Stimulated activated CD8-positive, alpha-beta memory T cell treated with anti-CD3 and anti-CD28 coated beads, Interleukin-15, amount 100 ng/mL, for 48 hours (primary cell): ENCODE results near the gene TMEM263.

Experiments used
- DNase-seq, 2 donors: peaks; one replicate each; pipeline ENCODE4 v3.0.0-alpha.2; 2020; ENCODE audit warnings: low read depth in 2 of 2

Gene TMEM263

DNA sequence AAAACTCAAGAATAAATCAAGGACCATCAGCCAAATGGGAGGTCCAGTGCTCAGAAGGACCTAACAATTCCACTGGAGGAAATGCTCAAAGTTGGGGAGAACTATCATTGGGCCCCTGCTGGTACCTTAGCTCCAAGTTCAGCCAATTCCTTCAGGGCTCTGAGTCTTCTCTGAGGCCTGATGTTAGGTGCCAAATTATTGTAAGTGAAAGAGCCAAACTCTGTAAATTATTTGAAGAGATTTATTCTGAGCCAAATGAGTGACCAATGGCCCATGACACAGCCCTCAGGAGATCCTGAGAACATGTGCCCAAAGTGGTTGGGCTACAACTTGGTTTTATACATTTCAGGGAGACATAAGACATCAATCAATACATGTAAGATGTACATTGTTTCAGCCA is 8.2 kb upstream of the TMEM263 start:
- no peak for DNase-seq

GRCh38 chr12:106950591-106950990 is 5.1 kb upstream of the TMEM263 start:
- no peak for DNase-seq

GRCh38 chr12:106953352-106954250 is 2.1 kb upstream of the TMEM263 start:
- DNase-seq, result no peak

- no peak for DNase-seq
These were observed 988 bp upstream of the TMEM263 start for GRCh38 chr12:106954462-106955376.

GRCh38 chr12:106956048-106956578 is 406 bp downstream of the TMEM263 start:
- DNase-seq, result peak; percentile 32 to 45

DNA sequence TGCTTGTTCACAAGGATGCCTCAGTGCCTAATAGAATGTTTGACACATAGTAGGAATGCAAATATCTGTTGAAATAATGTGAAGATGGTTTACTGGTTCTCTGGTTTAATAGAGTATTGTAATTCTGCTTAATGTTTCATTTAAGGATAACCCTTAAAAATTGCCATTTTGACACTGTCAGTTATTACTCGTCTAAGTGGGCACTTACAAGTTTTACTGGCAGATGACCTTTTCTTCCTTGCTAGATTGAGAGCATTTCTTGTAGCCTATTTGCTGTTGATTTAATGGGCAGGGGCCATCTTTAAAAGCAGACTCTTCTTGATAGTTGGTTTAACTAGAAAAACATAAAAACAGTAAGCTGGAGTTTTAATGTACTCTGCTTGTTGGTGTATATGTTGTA is 1.9 kb downstream of the TMEM263 start:
- no peak for DNase-seq

GRCh38 chr12:106960443-106960842 is 4.7 kb downstream of the TMEM263 start:
- no peak for DNase-seq

- DNase-seq, result no peak
These were observed 6.6 kb downstream of the TMEM263 start for GRCh38 chr12:106962286-106962685.

DNA sequence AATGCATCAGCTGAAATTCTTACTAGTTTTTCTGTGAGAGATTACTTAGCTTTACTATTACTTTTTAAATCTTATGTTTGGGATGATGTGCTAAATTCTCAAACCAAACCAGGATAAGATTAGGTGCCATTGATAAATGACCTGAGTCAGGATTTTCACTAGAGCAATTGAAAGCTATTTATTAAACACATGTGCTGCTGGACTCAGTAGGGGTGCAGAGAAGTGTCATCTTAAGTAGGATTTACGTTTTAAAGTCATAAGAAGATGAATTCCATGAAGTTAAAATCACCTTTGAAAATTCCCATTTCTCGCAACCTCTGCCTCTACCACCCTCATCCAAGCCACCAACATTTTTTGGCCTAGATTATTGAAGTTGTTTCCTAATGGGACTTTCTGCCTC is 8.8 kb downstream of the TMEM263 start:
- DNase-seq, result no peak

- no peak for DNase-seq
These were observed 15.4 kb downstream of the TMEM263 start for GRCh38 chr12:106971065-106971464.

DNA sequence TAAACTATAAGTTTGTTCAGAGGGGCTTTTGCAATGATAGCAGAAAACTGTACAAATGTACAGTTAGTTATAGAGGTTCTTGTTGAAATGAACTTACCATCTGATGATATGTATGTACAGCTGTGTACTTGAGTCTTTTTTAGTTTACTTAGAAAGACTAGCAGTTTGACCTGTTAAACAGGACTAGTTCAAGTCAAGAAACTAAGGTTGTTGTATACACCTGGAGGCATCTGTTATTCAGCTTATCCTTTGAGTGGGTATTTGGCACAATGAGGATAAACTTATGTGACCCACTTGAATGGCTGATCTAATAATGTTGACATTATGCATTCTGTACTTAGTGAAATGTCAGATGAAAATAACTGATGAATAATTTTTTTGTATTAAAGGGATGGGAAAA is 17.8 kb downstream of the TMEM263 start:
- no peak for DNase-seq

DNA sequence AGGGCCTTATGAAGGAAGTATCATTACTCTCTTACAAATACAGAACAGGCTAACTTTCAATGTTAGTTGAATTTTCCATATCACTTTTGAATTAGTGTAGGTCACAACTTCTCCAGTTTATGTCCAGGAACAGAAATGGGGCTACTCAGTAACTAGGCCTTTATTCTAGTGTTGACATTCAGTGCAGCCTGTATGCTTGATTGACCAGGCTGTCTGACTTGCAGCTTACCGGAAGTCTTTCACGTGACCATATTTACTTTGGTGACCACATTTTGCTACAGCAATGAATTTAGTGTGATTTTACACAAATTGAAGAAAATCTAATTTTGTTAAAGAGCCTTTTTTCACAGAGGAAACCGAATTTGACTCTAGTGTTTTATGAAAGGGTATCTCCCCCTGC is 18.8 kb downstream of the TMEM263 start:
- no peak for DNase-seq

DNA sequence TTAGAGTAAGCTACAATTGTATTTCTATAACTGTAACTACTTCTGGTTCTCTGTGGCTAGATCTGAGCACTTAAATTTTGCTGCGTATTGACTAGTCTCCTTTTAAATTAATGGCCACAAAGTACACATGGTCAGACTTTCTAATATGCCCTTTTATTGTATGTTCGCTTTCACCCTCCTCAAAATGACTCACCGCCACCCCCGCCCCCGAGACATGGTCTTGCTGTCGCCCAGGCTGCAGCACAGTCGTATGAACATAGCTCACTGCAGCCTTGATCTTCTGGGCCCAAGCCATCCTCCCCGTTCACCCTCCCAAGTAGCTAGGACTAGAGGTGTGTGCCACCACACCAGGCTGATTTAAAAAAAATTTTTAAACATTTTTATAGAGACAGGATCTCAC is 19.4 kb downstream of the TMEM263 start:
- no peak for DNase-seq

- no peak for DNase-seq
These were observed 20.4 kb downstream of the TMEM263 start for GRCh38 chr12:106975993-106976658.

DNA sequence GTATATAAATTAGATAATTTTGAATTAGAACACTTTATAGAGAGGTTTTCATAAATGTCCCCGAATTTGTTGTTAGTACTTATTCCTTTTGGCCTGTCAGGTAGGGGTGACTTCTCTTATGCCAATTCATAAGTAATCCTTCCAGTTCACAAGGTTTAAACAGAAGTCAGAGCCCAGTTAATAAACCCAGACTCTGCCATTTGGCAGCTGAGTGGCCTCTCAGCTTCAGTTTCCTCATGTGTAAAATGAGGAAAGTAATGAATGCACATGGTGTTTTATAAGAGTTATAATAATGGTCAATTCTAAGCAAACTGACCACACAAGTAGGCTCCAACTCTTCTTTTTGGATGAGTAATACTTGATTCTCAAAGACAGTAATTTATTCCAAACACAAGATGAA is 21.0 kb downstream of the TMEM263 start:
- DNase-seq, result no peak

GRCh38 chr12:106978035-106978800 is 22.5 kb downstream of the TMEM263 start:
- no peak for DNase-seq

DNA sequence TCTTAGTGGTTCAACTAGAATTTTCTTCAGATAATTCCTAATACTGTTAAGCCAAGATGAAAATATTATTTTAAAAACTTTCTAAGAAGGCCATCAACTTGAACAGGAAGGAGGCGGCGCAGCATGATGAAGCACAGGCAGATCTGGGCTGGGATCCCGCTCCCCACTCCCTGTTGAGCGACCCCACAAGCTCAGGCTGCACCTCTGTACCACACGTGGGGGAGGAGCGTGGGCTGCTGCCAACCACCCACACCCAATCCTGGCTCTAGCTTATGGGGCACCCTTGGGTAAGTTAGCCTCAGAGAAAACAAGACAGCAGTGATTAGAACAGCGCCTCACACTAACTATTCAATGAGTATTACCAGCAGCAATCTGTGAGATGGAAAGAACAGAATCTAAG is 25.2 kb downstream of the TMEM263 start:
- DNase-seq, result no peak

GRCh38 chr12:106981788-106982187 is 26.1 kb downstream of the TMEM263 start:
- DNase-seq, result no peak

GRCh38 chr12:106982229-106982628 is 26.5 kb downstream of the TMEM263 start:
- DNase-seq, result no peak

DNA sequence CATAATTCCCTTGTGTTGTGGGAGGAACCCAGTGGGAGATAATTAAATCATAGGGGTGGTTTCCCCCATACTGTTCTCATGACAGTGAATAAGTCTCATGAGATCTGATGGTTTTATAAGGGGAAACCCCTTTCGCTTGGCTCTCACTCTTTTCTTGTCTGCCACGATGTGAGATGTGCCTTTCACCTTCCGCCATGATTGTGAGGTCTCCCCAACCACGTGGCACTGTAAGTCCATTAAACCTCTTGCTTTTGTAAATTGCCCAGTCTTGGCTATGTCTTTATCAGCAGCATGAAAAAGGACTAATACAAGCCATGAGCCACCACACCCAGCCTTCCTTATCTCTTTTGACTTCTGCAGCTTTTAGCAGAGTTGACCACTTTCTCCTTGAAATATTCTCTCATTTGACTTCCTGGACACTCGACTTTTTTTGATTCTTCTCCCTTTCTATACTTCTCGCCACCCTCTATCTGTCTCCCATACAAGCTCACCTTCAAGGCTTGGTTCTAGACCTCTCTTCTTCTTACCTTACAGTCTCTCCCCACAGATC is 29.0 kb downstream of the TMEM263 start:
- DNase-seq, result no peak

DNA sequence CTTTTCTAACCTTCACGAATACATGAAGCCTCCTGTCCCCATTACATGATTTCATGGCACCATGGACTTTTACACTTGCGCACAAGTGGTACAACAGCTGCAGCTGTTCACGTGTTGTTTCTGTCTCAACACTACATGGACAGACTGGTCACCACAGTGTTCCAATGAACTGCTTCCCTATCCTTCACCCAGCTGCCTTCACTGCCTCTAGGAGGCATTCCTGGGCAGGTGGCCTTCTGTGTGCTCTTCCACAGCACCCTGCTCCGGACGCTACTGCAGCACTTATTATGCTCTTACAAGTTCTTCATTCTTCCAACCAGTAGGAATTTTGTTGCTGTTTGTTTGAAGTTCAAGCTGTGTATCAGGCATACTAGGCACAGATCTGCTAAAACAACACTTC is 29.8 kb downstream of the TMEM263 start:
- no peak for DNase-seq
